SK-N-SH treated with all-trans-retinoic acid at 6 μM for 48 hours (cell line): Measurements from ENCODE around the gene STK32A.

Source experiments
- ATAC-seq: fragments of 200-7000 bp; cut with Tn5 transposase; 3 replicates; pipeline ENCODE4 v1.9.1; 2020; ENCODE audit warnings: mild to moderate bottlenecking, moderate library complexity
- ARNTL ChIP-seq: fragments of 450-650 bp; formaldehyde crosslinking; IDR thresholded peaks from 2 replicates; pipeline ENCODE4 v1.5.0; 2020; ENCODE audit warnings: low read depth, mild to moderate bottlenecking, moderate library complexity, borderline replicate concordance
- BACH2 ChIP-seq: fragments of 250-450 bp; sonication (Bioruptor Pico); IDR thresholded peaks from 2 replicates; pipeline ENCODE4 v1.9.0; 2021; ENCODE audit warnings: mild to moderate bottlenecking, borderline replicate concordance
- CREB5 ChIP-seq: fragments of 250-450 bp; sonication (Bioruptor Pico); IDR thresholded peaks from 2 replicates; pipeline ENCODE4 v1.5.1; 2020; ENCODE audit warnings: low read depth, mild to moderate bottlenecking, moderate library complexity
- CSDC2 ChIP-seq: fragments of 250-450 bp; sonication (Bioruptor Pico); IDR thresholded peaks from 2 replicates; pipeline ENCODE4 v1.5.0; 2020; ENCODE audit warnings: mild to moderate bottlenecking, moderate library complexity
- CSRNP3 ChIP-seq: fragments of 250-450 bp; sonication (Bioruptor Pico); IDR thresholded peaks from 2 replicates; pipeline ENCODE4 v1.5.1; 2021; ENCODE audit warnings: mild to moderate bottlenecking, moderate library complexity
- ESRRG ChIP-seq: fragments of 250-450 bp; sonication (Bioruptor Pico); IDR thresholded peaks from 2 replicates; pipeline ENCODE4 v1.6.1; 2021; ENCODE audit warnings: mild to moderate bottlenecking
- GLIS3 ChIP-seq: fragments of 250-450 bp; sonication (Bioruptor Pico); IDR thresholded peaks from 2 replicates; pipeline ENCODE4 v1.5.0; 2020; ENCODE audit warnings: mild to moderate bottlenecking, moderate library complexity
- ISL1 ChIP-seq: fragments of 250-450 bp; sonication (Bioruptor Pico); IDR thresholded peaks from 2 replicates; pipeline ENCODE4 v2.1.2; 2022; ENCODE audit warnings: mild to moderate bottlenecking, moderate library complexity
- OSR1 ChIP-seq: fragments of 250-450 bp; sonication (Bioruptor Pico); IDR thresholded peaks from 2 replicates; pipeline ENCODE4 v1.8.0; 2022; ENCODE audit warnings: moderate library complexity, mild to moderate bottlenecking, inconsistent platforms
- PATZ1 ChIP-seq: fragments of 250-450 bp; sonication (Bioruptor Pico); IDR thresholded peaks from 2 replicates; pipeline ENCODE4 v1.8.0; 2020; ENCODE audit warnings: mild to moderate bottlenecking, moderate library complexity, borderline replicate concordance
- POU6F1 ChIP-seq: fragments of 250-450 bp; sonication (Bioruptor Pico); IDR thresholded peaks from 2 replicates; pipeline ENCODE4 v1.8.0; 2021; ENCODE audit warnings: low read depth, mild to moderate bottlenecking, moderate library complexity, borderline replicate concordance
- PPARA ChIP-seq: fragments of 250-450 bp; sonication (Bioruptor Pico); IDR thresholded peaks from 2 replicates; pipeline ENCODE4 v1.5.0; 2020; ENCODE audit warnings: mild to moderate bottlenecking, borderline replicate concordance
- RARB ChIP-seq: fragments of 250-450 bp; sonication (Bioruptor Pico); IDR thresholded peaks from 2 replicates; pipeline ENCODE4 v1.8.0; 2021; ENCODE audit warnings: mild to moderate bottlenecking, moderate library complexity
- TCF4 ChIP-seq: fragments of 250-450 bp; sonication (Bioruptor Pico); IDR thresholded peaks from 2 replicates; pipeline ENCODE4 v1.8.0; 2021; ENCODE audit warnings: mild to moderate bottlenecking, moderate library complexity, borderline replicate concordance
- TOX ChIP-seq: fragments of 250-450 bp; sonication (Bioruptor Pico); IDR thresholded peaks from 2 replicates; pipeline ENCODE4 v1.8.0; 2021; ENCODE audit warnings: mild to moderate bottlenecking, moderate library complexity, borderline replicate concordance
- ZC3H10 ChIP-seq: fragments of 250-450 bp; sonication (Bioruptor Pico); IDR thresholded peaks from 2 replicates; pipeline ENCODE4 v1.5.1; 2021; ENCODE audit warnings: mild to moderate bottlenecking, moderate library complexity
- ZFP3 ChIP-seq: fragments of 250-450 bp; sonication (Bioruptor Pico); IDR thresholded peaks from 2 replicates; pipeline ENCODE4 v1.5.0; 2020; ENCODE audit warnings: mild to moderate bottlenecking, moderate library complexity
- ZFP30 ChIP-seq: fragments of 450-650 bp; formaldehyde crosslinking; IDR thresholded peaks from 2 replicates; pipeline ENCODE4 v1.5.0; 2022; ENCODE audit warnings: mild to moderate bottlenecking, moderate library complexity
- ZNF565 ChIP-seq: fragments of 450-650 bp; formaldehyde crosslinking; conservative IDR thresholded peaks from 2 replicates; pipeline ENCODE4 v1.5.0; 2020; ENCODE audit warnings: low read depth, mild to moderate bottlenecking, moderate library complexity
- ZNF70 ChIP-seq: fragments of 450-650 bp; formaldehyde crosslinking; IDR thresholded peaks from 2 replicates; pipeline ENCODE4 v1.5.0; 2020; ENCODE audit warnings: mild to moderate bottlenecking, moderate library complexity
- ZNF8 ChIP-seq: fragments of 450-650 bp; formaldehyde crosslinking; IDR thresholded peaks from 2 replicates; pipeline ENCODE4 v1.5.0; 2020; ENCODE audit warnings: mild to moderate bottlenecking, moderate library complexity
- TF ChIP-seq, protein P1 (sequence below): fragments of 250-450 bp; sonication (Bioruptor Pico); IDR thresholded peaks from 2 replicates; pipeline ENCODE4 v1.5.0; 2020; ENCODE audit warnings: mild to moderate bottlenecking, moderate library complexity

Gene STK32A

GRCh38 chr5:147200004-147200403 is 34.8 kb upstream of the STK32A start:
- ATAC-seq: no peak
- TF ChIP-seq TOX (CRISPR knock-in tag): no peak
- no peak for TF ChIP-seq ESRRG (CRISPR knock-in tag)
- TF ChIP-seq ZC3H10 (CRISPR knock-in tag): no peak
- no peak for TF ChIP-seq ZNF565 (CRISPR knock-in tag)
- TF ChIP-seq, protein P1, sequence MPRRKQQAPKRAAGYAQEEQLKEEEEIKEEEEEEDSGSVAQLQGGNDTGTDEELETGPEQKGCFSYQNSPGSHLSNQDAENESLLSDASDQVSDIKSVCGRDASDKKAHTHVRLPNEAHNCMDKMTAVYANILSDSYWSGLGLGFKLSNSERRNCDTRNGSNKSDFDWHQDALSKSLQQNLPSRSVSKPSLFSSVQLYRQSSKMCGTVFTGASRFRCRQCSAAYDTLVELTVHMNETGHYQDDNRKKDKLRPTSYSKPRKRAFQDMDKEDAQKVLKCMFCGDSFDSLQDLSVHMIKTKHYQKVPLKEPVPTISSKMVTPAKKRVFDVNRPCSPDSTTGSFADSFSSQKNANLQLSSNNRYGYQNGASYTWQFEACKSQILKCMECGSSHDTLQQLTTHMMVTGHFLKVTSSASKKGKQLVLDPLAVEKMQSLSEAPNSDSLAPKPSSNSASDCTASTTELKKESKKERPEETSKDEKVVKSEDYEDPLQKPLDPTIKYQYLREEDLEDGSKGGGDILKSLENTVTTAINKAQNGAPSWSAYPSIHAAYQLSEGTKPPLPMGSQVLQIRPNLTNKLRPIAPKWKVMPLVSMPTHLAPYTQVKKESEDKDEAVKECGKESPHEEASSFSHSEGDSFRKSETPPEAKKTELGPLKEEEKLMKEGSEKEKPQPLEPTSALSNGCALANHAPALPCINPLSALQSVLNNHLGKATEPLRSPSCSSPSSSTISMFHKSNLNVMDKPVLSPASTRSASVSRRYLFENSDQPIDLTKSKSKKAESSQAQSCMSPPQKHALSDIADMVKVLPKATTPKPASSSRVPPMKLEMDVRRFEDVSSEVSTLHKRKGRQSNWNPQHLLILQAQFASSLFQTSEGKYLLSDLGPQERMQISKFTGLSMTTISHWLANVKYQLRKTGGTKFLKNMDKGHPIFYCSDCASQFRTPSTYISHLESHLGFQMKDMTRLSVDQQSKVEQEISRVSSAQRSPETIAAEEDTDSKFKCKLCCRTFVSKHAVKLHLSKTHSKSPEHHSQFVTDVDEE: no peak
- TF ChIP-seq PPARA (CRISPR knock-in tag): no peak
- TF ChIP-seq PATZ1 (CRISPR knock-in tag): no peak
- no peak for TF ChIP-seq OSR1
- no peak for TF ChIP-seq ZFP30 (CRISPR knock-in tag)
- TF ChIP-seq TCF4: no peak
- no peak for TF ChIP-seq ZFP3

DNA sequence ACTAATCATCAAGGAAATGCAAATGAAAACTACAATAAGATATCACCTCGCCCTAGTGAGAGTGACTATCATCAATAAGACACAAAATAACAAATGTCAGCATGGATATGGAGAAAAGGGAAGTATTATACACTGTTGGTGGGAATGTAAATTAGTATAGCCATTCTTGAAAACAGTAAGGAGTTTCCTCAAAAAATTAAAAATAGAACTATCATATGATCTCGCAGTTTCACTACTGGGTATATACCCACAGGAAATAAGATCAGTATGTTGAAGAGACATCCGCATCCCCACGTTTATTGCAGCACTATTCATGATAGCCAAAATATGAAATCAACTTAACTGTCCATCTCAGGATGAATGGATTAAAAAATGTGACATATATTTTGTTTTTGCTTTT is 31.6 kb upstream of the STK32A start:
- no peak for TF ChIP-seq ARNTL (CRISPR knock-in tag)
- no peak for TF ChIP-seq TOX (CRISPR knock-in tag)
- TF ChIP-seq BACH2 (CRISPR knock-in tag): no peak
- TF ChIP-seq ZNF8 (CRISPR knock-in tag): no peak
- TF ChIP-seq, protein P1: no peak
- TF ChIP-seq GLIS3 (CRISPR knock-in tag): no peak
- no peak for ATAC-seq

GRCh38 chr5:147204576-147204975 is 30.2 kb upstream of the STK32A start:
- TF ChIP-seq TCF4 (no peak), ARNTL (CRISPR knock-in tag) (no peak)
- no peak for ATAC-seq

DNA sequence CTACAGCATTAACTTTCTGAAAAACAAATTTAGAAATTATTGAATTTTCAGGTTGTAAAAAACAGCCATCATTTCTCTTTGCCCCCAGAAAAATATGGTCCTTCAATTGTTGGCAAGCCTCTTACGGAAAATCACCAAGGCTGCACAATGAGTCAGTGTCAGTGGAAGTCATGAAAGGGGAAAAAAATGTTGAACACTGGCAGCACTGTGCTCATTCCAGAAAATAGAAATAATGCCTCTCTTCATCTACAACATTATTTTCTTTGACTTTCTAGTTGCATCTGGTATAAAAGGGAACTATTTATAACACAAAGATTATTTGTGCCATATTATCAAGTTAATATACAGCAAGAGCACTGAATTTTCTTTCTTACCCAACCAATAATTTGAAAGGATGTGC is 26.7 kb upstream of the STK32A start:
- ATAC-seq: peak; percentile 80
- TF ChIP-seq CSRNP3 (CRISPR knock-in tag): no peak
- TF ChIP-seq PATZ1 (CRISPR knock-in tag): no peak
- no peak for TF ChIP-seq ESRRG (CRISPR knock-in tag)
- no peak for TF ChIP-seq OSR1
- no peak for TF ChIP-seq GLIS3 (CRISPR knock-in tag)
- TF ChIP-seq CREB5: no peak
- no peak for TF ChIP-seq ARNTL (CRISPR knock-in tag)
- TF ChIP-seq ZNF70 (CRISPR knock-in tag): no peak
- TF ChIP-seq ISL1: no peak
- no peak for TF ChIP-seq ZC3H10 (CRISPR knock-in tag)
- no peak for TF ChIP-seq ZNF565 (CRISPR knock-in tag)
- no peak for TF ChIP-seq ZFP30 (CRISPR knock-in tag)
- TF ChIP-seq BACH2 (CRISPR knock-in tag): no peak
- TF ChIP-seq PPARA (CRISPR knock-in tag): no peak
- no peak for TF ChIP-seq POU6F1
- no peak for TF ChIP-seq ZNF8 (CRISPR knock-in tag)
- no peak for TF ChIP-seq CSDC2 (CRISPR knock-in tag)
- TF ChIP-seq RARB (CRISPR knock-in tag): no peak
- no peak for TF ChIP-seq TCF4
